Keratinocyte (primary cell): Measurements from ENCODE around the gene DDX60. TPM values are rescaled to one million over a fixed set of nuclear protein-coding genes. Genes with fewer than 3 reads are reported as not detected.

Source experiments
- DNase-seq: peaks from one replicate; pipeline ENCODE4 v3.0.0-alpha.2; 2011; ENCODE audit warnings: low read depth, missing footprints, low spot score
- FAIRE-seq: peaks from 2 replicates; lab custom pipeline; 2011; peaks lifted over from hg19 to GRCh38; lab: Jason Lieb, UNC
- H2AFZ ChIP-seq: 2 replicates; pipeline ENCODE4 v1.6.0; 2012; ENCODE audit warnings: low read length, control low read depth, inconsistent platforms; ENCODE audit not compliant: control insufficient read depth
- H3K27ac ChIP-seq: 2 replicates; pipeline ENCODE4 v1.5.1; 2011; ENCODE audit warnings: low read length; ENCODE audit not compliant: control insufficient read depth, insufficient read depth
- H3K27me3 ChIP-seq: 3 replicates; pipeline ENCODE4 v1.6.0; 2011; ENCODE audit warnings: low read length; ENCODE audit not compliant: control insufficient read depth, insufficient read depth; ENCODE audit errors: extremely low read depth
- H3K36me3 ChIP-seq, 2 experiments: 2 replicates in 1 of 2; 3 replicates in 1 of 2; pipeline ENCODE4 v1.5.1; 2011; ENCODE audit warnings: low read length in 2 of 2, mild to moderate bottlenecking in 1 of 2; ENCODE audit not compliant: control insufficient read depth in 2 of 2, insufficient read depth in 2 of 2; ENCODE audit errors: extremely low read depth in 1 of 2
- H3K4me1 ChIP-seq: 3 replicates; pipeline ENCODE4 v1.5.1; 2011; ENCODE audit warnings: low read length; ENCODE audit not compliant: control insufficient read depth, insufficient read depth; ENCODE audit errors: extremely low read depth
- H3K4me2 ChIP-seq: 3 replicates; pipeline ENCODE4 v1.6.0; 2011; ENCODE audit warnings: low read depth, low read length; ENCODE audit not compliant: control insufficient read depth, insufficient read depth; ENCODE audit errors: extremely low read depth
- H3K4me3 ChIP-seq, 3 experiments: fragments of 200-600 bp in 1 of 3; sonication (generic) in 1 of 3; 2 replicates in 2 of 3; 3 replicates in 1 of 3; pipeline ENCODE4 v1.5.1; 2011 to 2016; ENCODE audit warnings: low read length in 3 of 3, mild to moderate bottlenecking in 3 of 3, control low read depth in 2 of 3, inconsistent platforms in 1 of 3, low read depth in 1 of 3, mixed read lengths in 1 of 3, mixed run types in 1 of 3, moderate library complexity in 1 of 3; ENCODE audit not compliant: control insufficient read depth in 2 of 3, insufficient read depth in 2 of 3; ENCODE audit errors: extremely low read depth in 1 of 3
- H3K79me2 ChIP-seq: 2 replicates; pipeline ENCODE4 v1.6.0; 2012; ENCODE audit warnings: low read length; ENCODE audit not compliant: control insufficient read depth, insufficient read depth
- H3K9ac ChIP-seq: 3 replicates; pipeline ENCODE4 v1.6.0; 2011; ENCODE audit warnings: low read length; ENCODE audit not compliant: control insufficient read depth, insufficient read depth; ENCODE audit errors: extremely low read depth
- H3K9me1 ChIP-seq: 3 replicates; pipeline ENCODE4 v1.6.0; 2011; ENCODE audit warnings: low read length; ENCODE audit not compliant: control insufficient read depth, insufficient read depth; ENCODE audit errors: extremely low read depth
- H3K9me3 ChIP-seq: 2 replicates; pipeline ENCODE4 v1.5.1; 2012; ENCODE audit warnings: low read depth, low read length; ENCODE audit not compliant: control insufficient read depth
- H4K20me1 ChIP-seq: 3 replicates; pipeline ENCODE4 v1.6.0; 2011; ENCODE audit warnings: low read length; ENCODE audit not compliant: control insufficient read depth, insufficient read depth; ENCODE audit errors: extremely low read depth
- CTCF ChIP-seq, 3 experiments: IDR thresholded peaks in 1 of 3; conservative IDR thresholded peaks in 1 of 3; optimal IDR thresholded peaks in 1 of 3; 2 replicates in 2 of 3; 3 replicates in 1 of 3; pipeline versions ENCODE3 to v1.5.1; 2011; ENCODE audit warnings: low read length in 3 of 3, mild to moderate bottlenecking in 3 of 3, moderate library complexity in 2 of 3, control low read depth in 1 of 3, inconsistent platforms in 1 of 3; ENCODE audit not compliant: insufficient read depth in 2 of 3; ENCODE audit errors: extremely low read depth in 1 of 3
- EZH2 ChIP-seq: IDR thresholded peaks from one replicate; pipeline ENCODE4 v1.6.1; 2012; ENCODE audit warnings: inconsistent platforms, mild to moderate bottlenecking, low read length, moderate library complexity
- dilution Hi-C: fragments of 300-500 bp; cut with MboI; formaldehyde crosslinking; loops from one replicate; pipeline ENCODE4 v1.7.0; 2020; ENCODE audit warnings: low sequenced_read_pairs; ENCODE audit not compliant: extremely low pct_ligation_motif_present
- polyA plus RNA-seq, 5 experiments: library from polyadenylated mRNA; depleted of rRNA in 3 of 5; stranded (reverse) in 3 of 5; stranded (forward) in 1 of 5; unstranded in 1 of 5; fragments of >200 nt; gene quantifications; 1 replicate in 1 of 5; 2 replicates in 3 of 5; 3 replicates in 1 of 5; pipeline versions ENCODE4 v1.2.1 to v1.2.3, GENCODE V29; 2011 to 2012; ENCODE audit warnings: missing spikeins in 2 of 5, low read depth in 1 of 5, low replicate concordance in 1 of 5

The DDX60 gene
- polyA plus RNA-seq, 1 donor (not counting 4 experiments of a cell fraction or from before 2014, with no cell fraction given), result 44.6 TPM

- no peak overlapping the region for H3K27ac ChIP-seq
- H4K20me1 ChIP-seq, result no peaks in the 10 kb centered on the region
- FAIRE-seq (no peak), DNase-seq (no peak)
- no peaks in the 10 kb centered on the region for H3K27me3 ChIP-seq
- dilution Hi-C loops, result no loop called here
- TF ChIP-seq EZH2 (no peak), CTCF (optimal IDR thresholded peaks at IDR 0.05 in 1 of 3, IDR thresholded peaks at IDR 0.05 in 1 of 3, conservative IDR thresholded peaks at IDR 0.05 in 1 of 3; ENCODE audit: extremely low read depth in 1 of 3, insufficient read depth in 2 of 3, low read length in 3 of 3) (no peak)
- H3K9ac ChIP-seq, result no peak overlapping the region
- no peaks in the 10 kb centered on the region for H3K4me1 ChIP-seq
- H3K9me3 ChIP-seq, result no peaks in the 10 kb centered on the region
- H3K9me1 ChIP-seq, result no peaks in the 10 kb centered on the region
- no peaks in the 10 kb centered on the region for H3K36me3 ChIP-seq
- no peaks in the 10 kb centered on the region for H3K79me2 ChIP-seq
- no peak overlapping the region for H3K4me3 ChIP-seq
- H2AFZ ChIP-seq, result no peak overlapping the region
- H3K4me2 ChIP-seq, result no peak overlapping the region
Measured at GRCh38 chr4:168362025-168362401, 43.5 kb upstream of the DDX60 start.

DNA sequence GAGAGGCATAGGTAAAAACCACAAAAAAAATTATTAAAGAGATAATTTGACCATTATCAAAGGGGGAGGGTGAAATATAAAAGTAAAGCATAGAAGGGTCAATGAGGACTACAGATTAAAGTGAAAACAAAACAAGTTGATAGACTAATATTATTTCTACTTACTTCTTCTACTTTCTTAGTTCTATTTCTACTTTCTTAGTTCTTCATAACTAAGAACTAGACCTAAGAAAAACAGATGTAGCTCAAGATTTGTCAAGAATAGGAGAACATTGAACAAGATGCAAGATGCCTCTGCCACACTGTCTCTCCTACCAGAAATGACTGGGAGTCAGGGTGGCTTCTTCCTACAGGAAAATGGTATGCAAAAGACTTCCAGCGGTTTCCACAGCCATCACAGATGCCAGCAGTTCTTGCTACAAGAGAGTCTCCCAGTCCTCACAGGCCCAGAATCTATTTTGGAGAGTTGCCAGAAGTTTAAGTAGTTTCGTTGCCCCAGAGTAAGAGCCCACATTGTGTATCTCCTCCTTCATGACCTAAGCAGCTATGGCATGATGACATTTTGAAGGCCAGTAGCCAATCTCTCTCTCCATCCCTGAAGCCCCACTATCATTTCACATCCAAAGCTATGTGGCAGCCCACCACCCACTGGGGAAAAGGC lies 42.9 kb upstream of the DDX60 start:
- Histone ChIP-seq H3K4me2 (no peak overlapping the region), H3K4me1 (no peaks in the 10 kb centered on the region), H3K9me3 (no peaks in the 10 kb centered on the region), H3K27ac (no peak overlapping the region), H3K36me3 (no peaks in the 10 kb centered on the region), H2AFZ (no peak overlapping the region), H3K9ac (no peak overlapping the region), H3K27me3 (no peaks in the 10 kb centered on the region), H3K4me3 (no peak overlapping the region), H3K79me2 (no peaks in the 10 kb centered on the region), H4K20me1 (no peaks in the 10 kb centered on the region), H3K9me1 (no peaks in the 10 kb centered on the region)
- TF ChIP-seq EZH2, result no peak
- no peak for TF ChIP-seq CTCF (optimal IDR thresholded peaks at IDR 0.05 in 1 of 3, IDR thresholded peaks at IDR 0.05 in 1 of 3, conservative IDR thresholded peaks at IDR 0.05 in 1 of 3; ENCODE audit: extremely low read depth in 1 of 3, insufficient read depth in 2 of 3, low read length in 3 of 3)
- no peak for FAIRE-seq
- dilution Hi-C loops, result no loop called here
- no peak for DNase-seq
